Motor neuron (in vitro differentiated cells): ENCODE data around the gene SVOP. TPM values are rescaled to one million over a fixed set of nuclear protein-coding genes. Genes with fewer than 3 reads are reported as not detected.
A peak's percentile ranks its signal among the peaks of the same experiment; 100 is the strongest.
"Not testable (repeated sequence)": the region's sequence is repeated elsewhere in the genome, so short reads cannot be mapped to it uniquely, and the experiment has no call there.

ENCODE experiments used
- ATAC-seq, 8 experiments: fragments of 200-7000 bp; cut with Tn5 transposase; replicated peaks in 6 of 8; 2 replicates each; pipeline ENCODE4 v1.8.0; 2021; ENCODE audit warnings: mild to moderate bottlenecking in 8 of 8, moderate library complexity in 8 of 8
- H3K27ac ChIP-seq, 2 donors: fragments of 250-450 bp; sonication (Bioruptor Pico); 2 replicates each; pipeline ENCODE4 v1.9.0; 2021; ENCODE audit warnings: antibody characterized with exemption in 2 of 2, mild to moderate bottlenecking in 2 of 2, moderate library complexity in 1 of 2
- H3K4me1 ChIP-seq, 2 donors: fragments of 250-450 bp; sonication (Bioruptor Pico); replicated peaks in 1 of 2; 2 replicates each; pipeline ENCODE4 v1.6.1; 2021; ENCODE audit warnings: antibody characterized with exemption in 2 of 2, mild to moderate bottlenecking in 2 of 2, moderate library complexity in 1 of 2
- H3K4me3 ChIP-seq, 5 donors: fragments of 250-450 bp; sonication (Bioruptor Pico); 2 replicates each; pipeline ENCODE4 v1.9.0; 2021; ENCODE audit warnings: antibody characterized with exemption in 5 of 5, mild to moderate bottlenecking in 5 of 5, moderate library complexity in 4 of 5
- WGBS, 10 experiments: fragments of 450-650 bp; shearing (Covaris generic); methylation state at CpG; one replicate each; pipeline ENCODE4 v1.0.0; 2022; 5-methylcytosine and 5-hydroxymethylcytosine counted together
- in situ Hi-C, 9 experiments: fragments of 400-800 bp; cut with MboI; loops; one replicate each; pipeline ENCODE4 v1.15.0; 2021; ENCODE audit warnings: low sequenced_read_pairs in 9 of 9, low pct_unique_long_range_greater_than_20kb in 2 of 9; ENCODE audit not compliant: unreplicated experiment in 9 of 9
- total RNA-seq, 8 experiments: library from RNA; unstranded; fragments of 300-600 nt; gene quantifications; 2 replicates each; pipeline versions ENCODE4 v1.2.3 to v1.2.4, GENCODE V29; 2022

SVOP gene
- total RNA-seq, 8 experiments from 2014 or later: 0.05 to 18.9 (median 15.5) TPM; not detected in 1

GRCh38 chr12:109052414-109053323 lies 31.8 kb upstream of the SVOP start, which contains the start of gene USP30:
USP30 (plus strand) TSS chr12:109052576; CDS start chr12:109052679, 103 bp downstream.
- peak; percentile 95 to 99 (median 97) for ATAC-seq
- 0 to 3% (median 0%) methylated on average over 2 to 22 of the region's 61 CpGs; no CpG with 5 or more reads in 3 of the 10 experiments for WGBS, 10 experiments
- in situ Hi-C loops: no loop called here
- Histone ChIP-seq H3K27ac (peak within 1 kb of the TSS; percentile 59 to 79), H3K4me1 (peaks cover 9% of the 10 kb centered on the region in 2 donors), H3K4me3 (peak within 1 kb of the TSS; percentile 81 to 94 (median 90))

GRCh38 chr12:109052097-109052413 lies 31.2 kb upstream of the SVOP start:
- in situ Hi-C loops: no loop called here
- WGBS, 10 experiments: 0 to 80% (median 16%) methylated on average over 1 to 6 of the region's 6 CpGs
- no peak for ATAC-seq
- H3K4me1 ChIP-seq: peaks cover 9% of the 10 kb centered on the region in 2 donors
- no peak overlapping the region for H3K27ac ChIP-seq
- H3K4me3 ChIP-seq: peak overlapping the region; percentile 81 to 94 (median 90)

GRCh38 chr12:109049794-109050193 lies 28.9 kb upstream of the SVOP start:
- 17 to 88% (median 62%) methylated on average over 1 to 8 of the region's 8 CpGs for WGBS, 10 experiments
- H3K4me1 ChIP-seq, H3K27ac ChIP-seq, ATAC-seq, in situ Hi-C loops, H3K4me3 ChIP-seq: not testable (repeated sequence)

- 34 to 100% (median 81%) methylated on average over 1 to 3 of the region's 3 CpGs; no CpG with 5 or more reads in 2 of the 10 experiments for whole genome bisulfite sequencing, 10 experiments
- H3K27ac ChIP-seq, H3K4me1 ChIP-seq, in situ Hi-C loops, H3K4me3 ChIP-seq, ATAC-seq: not testable (repeated sequence)
These were observed 27.8 kb upstream of the SVOP start for GRCh38 chr12:109048706-109049105.

GRCh38 chr12:109047081-109047805 lies 26.4 kb upstream of the SVOP start:
- WGBS, 10 experiments: 40 to 100% (median 77%) methylated on average over 1 to 7 of the region's 8 CpGs; no CpG with 5 or more reads in 2 of the 10 experiments
- Histone ChIP-seq H3K4me3 (no peak overlapping the region), H3K4me1 (peaks cover 0 to 5% of the 10 kb centered on the region in 2 donors), H3K27ac (no peak overlapping the region)
- ATAC-seq: no peak
- in situ Hi-C loops: no loop called here

- Histone ChIP-seq H3K4me1 (no peaks in the 10 kb centered on the region), H3K4me3 (no peak overlapping the region), H3K27ac (no peak overlapping the region)
- in situ Hi-C loops: no loop called here
- 33 to 91% (median 76%) methylated on average over 3 to 5 of the region's 5 CpGs; no CpG with 5 or more reads in 3 of the 10 experiments for WGBS, 10 experiments
- ATAC-seq: no peak
These were observed 23.4 kb upstream of the SVOP start for GRCh38 chr12:109044241-109044640.

GRCh38 chr12:109036975-109037374 lies 16.1 kb upstream of the SVOP start:
- no peak overlapping the region for H3K4me3 ChIP-seq
- WGBS, 10 experiments: 38 to 90% (median 81%) methylated on average over 1 of the region's 1 CpG; no CpG with 5 or more reads in 4 of the 10 experiments
- H3K4me1 ChIP-seq: no peaks in the 10 kb centered on the region
- H3K27ac ChIP-seq: no peak overlapping the region
- ATAC-seq: no peak
- in situ Hi-C loops: no loop called here

- peak in 1 of 8 experiments; percentile 37 for ATAC-seq
- 4 to 73% (median 33%) methylated on average over 3 to 7 of the region's 7 CpGs; no CpG with 5 or more reads in 1 of the 10 experiments for WGBS, 10 experiments
These were observed 12.7 kb upstream of the SVOP start for GRCh38 chr12:109033239-109034196.

GRCh38 chr12:109029411-109029810 lies 8.5 kb upstream of the SVOP start:
- no peaks in the 10 kb centered on the region for H3K4me1 ChIP-seq
- no peak for ATAC-seq
- in situ Hi-C loops: no loop called here
- no peak overlapping the region for H3K27ac ChIP-seq
- WGBS, 10 experiments: 58 to 86% (median 80%) methylated on average over 1 to 2 of the region's 2 CpGs; no CpG with 5 or more reads in 5 of the 10 experiments
- no peak overlapping the region for H3K4me3 ChIP-seq

More at GRCh38 chr12:109033239-109034196, 12.7 kb upstream of the SVOP start:
- no peaks in the 10 kb centered on the region for H3K4me1 ChIP-seq
- H3K4me3 ChIP-seq: no peak overlapping the region
- in situ Hi-C loops: no loop called here
- H3K27ac ChIP-seq: no peak overlapping the region

GRCh38 chr12:109028624-109029023 lies 7.8 kb upstream of the SVOP start:
- in situ Hi-C loops, H3K4me3 ChIP-seq, H3K4me1 ChIP-seq, H3K27ac ChIP-seq: not testable (repeated sequence)
- ATAC-seq: peak in 2 of 8 experiments; percentile 37 to 83
- 43 to 100% (median 60%) methylated on average over 1 to 2 of the region's 3 CpGs; no CpG with 5 or more reads in 4 of the 10 experiments for WGBS, 10 experiments

GRCh38 chr12:109027767-109028166 lies 6.9 kb upstream of the SVOP start:
- H3K4me3 ChIP-seq: no peak overlapping the region
- ATAC-seq: peak in 3 of 8 experiments; percentile 53 to 82 (median 61)
- H3K27ac ChIP-seq: no peak overlapping the region
- whole genome bisulfite sequencing, 10 experiments: 0 to 50% (median 17%) methylated on average over 1 of the region's 1 CpG; no CpG with 5 or more reads in 3 of the 10 experiments
- H3K4me1 ChIP-seq: no peaks in the 10 kb centered on the region
- in situ Hi-C loops: no loop called here

GRCh38 chr12:109020146-109020795 lies 597 bp downstream of the SVOP start:
- WGBS, 10 experiments: 6 to 50% (median 40%) methylated on average over 2 to 6 of the region's 7 CpGs; no CpG with 5 or more reads in 1 of the 10 experiments
- H3K4me1 ChIP-seq: peaks cover 0 to 10% of the 10 kb centered on the region in 2 donors
- in situ Hi-C loops: no loop called here
- H3K27ac ChIP-seq: peak overlapping the region; percentile 71 to 89
- peak overlapping the region; percentile 25 to 65 (median 40) for H3K4me3 ChIP-seq
- ATAC-seq: peak in 5 of 8 experiments; percentile 35 to 69 (median 55)
